Stimulated activated CD4-positive, alpha-beta T cell treated with anti-CD3 and anti-CD28 coated beads, Interleukin-15, amount 100 ng/mL, for 48 hours (primary cell): ENCODE measurements around the gene LIPC.

Source experiments
- DNase-seq, 2 donors: peaks; one replicate each; pipeline ENCODE4 v3.0.0-alpha.2; 2020; ENCODE audit warnings: low read depth in 2 of 2

The LIPC gene

GRCh38 chr15:58431221-58432149 is at the start of gene LIPC:
Gene LIPC, plus strand, starts transcription at chr15:58431991. Its CDS starts 42 bp downstream, at chr15:58432033.
- DNase-seq = no peak

- peak; percentile 28 to 51 for DNase-seq
Observed at GRCh38 chr15:58383876-58384275, 47.9 kb upstream of the LIPC start.

- no peak for DNase-seq
Observed at GRCh38 chr15:58384667-58385066, 47.1 kb upstream of the LIPC start.

- no peak for DNase-seq
Observed at GRCh38 chr15:58386081-58386480, 45.7 kb upstream of the LIPC start.

GRCh38 chr15:58386641-58387040 is 45.1 kb upstream of the LIPC start:
- DNase-seq = no peak

- DNase-seq = no peak
Observed at GRCh38 chr15:58387130-58387529, 44.7 kb upstream of the LIPC start.

GRCh38 chr15:58388211-58388610 is 43.6 kb upstream of the LIPC start:
- DNase-seq = no peak

GRCh38 chr15:58390118-58390517 is 41.7 kb upstream of the LIPC start:
- no peak for DNase-seq

GRCh38 chr15:58390655-58391054 is 41.1 kb upstream of the LIPC start:
- DNase-seq = no peak

GRCh38 chr15:58391088-58391487 is 40.7 kb upstream of the LIPC start:
- no peak for DNase-seq

- DNase-seq = no peak
Observed at GRCh38 chr15:58392141-58392540, 39.6 kb upstream of the LIPC start.

GRCh38 chr15:58392611-58393161 is 39.1 kb upstream of the LIPC start:
- DNase-seq = no peak

- no peak for DNase-seq
Observed at GRCh38 chr15:58393241-58393662, 38.5 kb upstream of the LIPC start.

GRCh38 chr15:58396181-58396580 is 35.6 kb upstream of the LIPC start:
- no peak for DNase-seq

GRCh38 chr15:58398071-58398470 is 33.7 kb upstream of the LIPC start:
- no peak for DNase-seq

- no peak for DNase-seq
Observed at GRCh38 chr15:58398643-58399042, 33.1 kb upstream of the LIPC start.

GRCh38 chr15:58399739-58400138 is 32.1 kb upstream of the LIPC start:
- DNase-seq = no peak

GRCh38 chr15:58401276-58401675 is 30.5 kb upstream of the LIPC start:
- DNase-seq = no peak

- DNase-seq = no peak
Observed at GRCh38 chr15:58401991-58402649, 29.7 kb upstream of the LIPC start.

- DNase-seq = no peak
Observed at GRCh38 chr15:58403581-58403980, 28.2 kb upstream of the LIPC start.

GRCh38 chr15:58404020-58404419 is 27.8 kb upstream of the LIPC start:
- DNase-seq = no peak

- no peak for DNase-seq
Observed at GRCh38 chr15:58404722-58405121, 27.1 kb upstream of the LIPC start.

- no peak for DNase-seq
Observed at GRCh38 chr15:58405865-58406264, 25.9 kb upstream of the LIPC start.
